Ectodermal cell (in vitro differentiated cells): Measurements from ENCODE around the gene STX8.

ENCODE experiments used
- H3K27ac ChIP-seq: 2 replicates; pipeline ENCODE4 v1.7.0; 2013; ENCODE audit warnings: mild to moderate bottlenecking, low read depth, low read length; ENCODE audit not compliant: insufficient read depth, poor library complexity, severe bottlenecking
- H3K27me3 ChIP-seq: 2 replicates; pipeline ENCODE4 v1.7.0; 2013; ENCODE audit warnings: mild to moderate bottlenecking, low read length; ENCODE audit not compliant: insufficient read depth, control insufficient read depth, poor library complexity, severe bottlenecking
- H3K36me3 ChIP-seq: one replicate; pipeline ENCODE4 v1.7.0; 2013; ENCODE audit warnings: low read length; ENCODE audit not compliant: control insufficient read depth, insufficient read depth
- H3K4me1 ChIP-seq: one replicate; pipeline ENCODE4 v1.7.0; 2013; ENCODE audit warnings: low read length; ENCODE audit not compliant: control insufficient read depth, insufficient read depth
- H3K4me3 ChIP-seq: 2 replicates; pipeline ENCODE4 v1.7.0; 2013; ENCODE audit warnings: low read depth, low read length, control low read depth; ENCODE audit not compliant: insufficient read depth
- H3K9me3 ChIP-seq: 2 replicates; pipeline ENCODE4 v1.7.0; 2013; ENCODE audit warnings: mild to moderate bottlenecking, low read length, moderate library complexity; ENCODE audit not compliant: control insufficient read depth
- WGBS, 2 experiments: methylation state at CpG; one replicate each; pipeline ENCODE4 v1.1.7; 2013; ENCODE audit warnings: missing lambda C conversion rate in 2 of 2; 5-methylcytosine and 5-hydroxymethylcytosine counted together

STX8 gene

DNA sequence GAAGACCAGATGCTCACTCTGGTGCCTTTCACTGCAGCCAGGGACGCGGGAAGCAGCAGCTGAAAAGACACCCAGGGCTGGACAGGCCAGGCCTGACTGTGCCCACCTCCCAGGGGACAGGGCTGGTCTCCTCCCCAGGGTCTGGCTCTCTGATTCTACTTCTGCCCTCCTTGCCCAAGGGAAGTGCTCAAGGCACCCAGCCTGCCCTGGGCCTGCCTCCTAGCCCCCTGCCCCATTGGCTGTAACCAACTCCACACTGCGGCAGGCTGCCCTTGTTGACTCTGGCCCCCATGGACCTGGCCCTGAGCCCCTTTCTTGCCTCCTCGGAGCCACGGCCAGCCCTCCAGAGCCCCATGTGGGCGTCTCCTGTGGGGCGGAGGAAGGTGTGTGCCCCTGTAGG, 341.9 kb downstream of the STX8 start:
- Histone ChIP-seq H3K36me3 (no peaks in the 10 kb centered on the region), H3K27ac (no peak overlapping the region), H3K4me1 (peaks cover 4% of the 10 kb centered on the region), H3K9me3 (no peaks in the 10 kb centered on the region), H3K27me3 (peaks cover 10% of the 10 kb centered on the region), H3K4me3 (no peak overlapping the region)
- WGBS, 2 experiments, result 94 to 97% methylated on average over 7 of the region's 7 CpGs

- H3K4me1 ChIP-seq, result peaks cover 4% of the 10 kb centered on the region
- H3K9me3 ChIP-seq, result no peaks in the 10 kb centered on the region
- H3K36me3 ChIP-seq, result no peaks in the 10 kb centered on the region
- H3K27ac ChIP-seq, result no peak overlapping the region
- no peak overlapping the region for H3K4me3 ChIP-seq
- WGBS, 2 experiments, result 88 to 89% methylated on average over 9 of the region's 9 CpGs
- peaks cover 4% of the 10 kb centered on the region for H3K27me3 ChIP-seq
Observed at GRCh38 chr17:9233271-9233599, 342.4 kb downstream of the STX8 start.

DNA sequence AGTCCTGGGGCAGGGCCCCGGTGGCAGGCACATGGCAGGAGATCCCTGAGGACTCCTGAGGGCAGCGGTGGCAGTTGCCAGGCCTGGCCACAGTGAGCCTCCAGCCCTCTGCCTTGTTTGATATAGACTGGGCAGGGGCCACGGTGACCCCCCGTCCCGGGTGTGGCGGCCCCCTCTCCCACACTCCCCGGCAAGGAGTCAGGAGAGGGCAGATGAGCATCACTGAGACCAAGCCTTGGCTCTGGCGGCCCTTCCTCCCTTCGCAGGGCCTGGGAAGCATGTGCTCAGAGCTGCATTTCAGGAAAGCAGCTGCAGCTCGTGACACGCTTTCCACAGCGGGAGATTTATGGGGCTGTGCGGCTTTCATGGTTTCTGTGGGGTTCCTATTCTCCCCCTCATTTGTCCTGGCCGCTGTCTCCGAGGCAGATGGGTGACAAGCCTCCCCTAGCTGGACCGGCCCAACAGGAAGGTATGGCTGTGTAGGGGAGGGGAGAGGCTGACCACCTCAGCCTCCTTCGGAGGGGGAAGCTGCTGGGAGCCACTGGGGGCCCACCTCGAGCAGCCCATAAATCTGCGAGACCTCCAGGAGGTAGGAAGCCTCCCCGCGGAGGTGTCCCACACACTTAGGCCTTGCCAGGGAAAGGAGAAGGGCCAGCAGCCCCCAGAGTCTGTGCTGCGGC, 342.9 kb downstream of the STX8 start:
- WGBS, 2 experiments, result 90% methylated on average over 22 of the region's 22 CpGs
- peaks cover 4% of the 10 kb centered on the region for H3K4me1 ChIP-seq
- no peaks in the 10 kb centered on the region for H3K36me3 ChIP-seq
- no peak overlapping the region for H3K27ac ChIP-seq
- H3K27me3 ChIP-seq, result peaks cover 5% of the 10 kb centered on the region
- H3K9me3 ChIP-seq, result no peaks in the 10 kb centered on the region
- H3K4me3 ChIP-seq, result no peak overlapping the region

DNA sequence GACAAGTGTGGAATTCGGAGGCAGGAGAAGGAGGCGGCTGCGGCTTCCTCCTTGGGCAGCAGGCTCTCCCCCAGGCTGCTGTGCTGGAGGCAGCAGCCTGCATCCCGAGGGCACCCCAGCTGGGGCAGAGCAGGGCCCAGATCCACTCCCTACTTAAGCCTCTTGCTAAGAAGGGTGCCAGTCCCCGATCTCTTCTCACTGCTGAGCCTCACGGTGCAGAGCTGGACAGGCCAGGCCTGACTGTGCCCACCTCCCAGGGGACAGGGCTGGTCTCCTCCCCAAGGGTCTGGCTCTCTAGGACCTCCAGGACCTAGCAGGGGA, 343.5 kb downstream of the STX8 start:
- H3K9me3 ChIP-seq, result no peaks in the 10 kb centered on the region
- no peak overlapping the region for H3K4me3 ChIP-seq
- H3K4me1 ChIP-seq, result peaks cover 4% of the 10 kb centered on the region
- WGBS, 2 experiments, result 87 to 90% methylated on average over 6 of the region's 6 CpGs
- peaks cover 10% of the 10 kb centered on the region for H3K27me3 ChIP-seq
- no peak overlapping the region for H3K27ac ChIP-seq
- H3K36me3 ChIP-seq, result no peaks in the 10 kb centered on the region

DNA sequence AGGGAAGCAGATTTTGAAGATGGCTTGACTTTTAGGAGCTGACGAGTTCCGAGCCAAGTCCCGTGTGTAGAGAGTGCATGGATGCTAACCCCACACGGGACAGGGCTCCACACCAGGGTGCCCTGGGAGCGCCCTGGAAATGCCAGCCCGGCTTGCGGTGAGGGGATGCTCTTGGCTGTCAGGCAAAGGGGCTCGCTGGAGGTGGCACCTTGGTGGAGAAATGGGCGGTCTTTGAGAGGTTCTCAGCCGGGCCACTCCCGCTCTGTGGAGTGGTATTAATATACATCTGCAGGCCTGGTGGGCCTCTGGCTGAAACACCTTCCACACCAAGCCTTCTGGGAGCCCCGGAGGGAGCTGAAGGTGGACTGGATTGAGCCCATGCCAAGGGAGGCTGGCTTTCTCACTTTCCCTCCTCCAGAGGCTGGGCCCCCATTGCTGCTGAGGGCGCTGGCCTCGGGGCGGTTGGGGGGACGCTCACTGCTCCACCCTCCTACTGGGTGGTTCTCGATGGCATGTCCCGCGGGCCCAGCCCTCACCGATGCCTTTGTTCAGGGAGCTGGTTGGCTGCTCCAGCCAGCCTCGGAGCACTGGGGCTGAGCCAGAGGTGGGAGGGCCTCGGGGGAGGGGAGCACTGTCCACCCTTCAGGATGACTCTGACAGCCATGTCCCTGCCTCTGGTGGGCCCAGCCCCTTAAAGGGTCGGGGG, 344.0 kb downstream of the STX8 start:
- H3K9me3 ChIP-seq, result no peaks in the 10 kb centered on the region
- H3K4me3 ChIP-seq, result no peak overlapping the region
- peaks cover 15% of the 10 kb centered on the region for H3K27me3 ChIP-seq
- no peaks in the 10 kb centered on the region for H3K36me3 ChIP-seq
- 87 to 88% methylated on average over 23 of the region's 23 CpGs for WGBS, 2 experiments
- no peak overlapping the region for H3K27ac ChIP-seq
- H3K4me1 ChIP-seq, result peaks cover 4% of the 10 kb centered on the region

GRCh38 chr17:9230861-9231260, 344.8 kb downstream of the STX8 start:
- no peak overlapping the region for H3K4me3 ChIP-seq
- H3K36me3 ChIP-seq, result no peaks in the 10 kb centered on the region
- H3K27me3 ChIP-seq, result peaks cover 22% of the 10 kb centered on the region
- H3K4me1 ChIP-seq, result peaks cover 4% of the 10 kb centered on the region
- no peaks in the 10 kb centered on the region for H3K9me3 ChIP-seq
- H3K27ac ChIP-seq, result no peak overlapping the region
- WGBS, 2 experiments, result 93 to 94% methylated on average over 11 of the region's 11 CpGs

DNA sequence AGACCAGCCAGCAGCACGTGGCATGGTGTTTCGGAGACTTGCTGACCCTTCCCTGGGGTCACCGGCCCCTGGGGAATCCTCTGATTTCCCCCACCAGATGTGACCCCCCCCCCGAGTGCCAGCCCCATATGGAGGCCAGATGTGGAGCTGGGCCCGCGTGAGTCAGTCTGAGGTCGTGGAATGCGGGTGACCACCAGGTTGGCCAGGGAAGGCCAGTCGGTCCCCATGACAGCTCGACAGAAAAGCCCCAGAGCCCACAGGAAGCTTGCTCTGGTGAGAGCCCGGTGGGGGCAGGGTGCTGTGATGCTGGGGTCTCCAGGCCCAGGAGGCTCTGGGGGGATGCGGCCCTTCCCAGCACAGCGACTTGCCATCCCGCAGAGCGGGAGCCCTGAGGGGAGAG, 345.3 kb downstream of the STX8 start:
- H3K4me1 ChIP-seq, result peaks cover 6% of the 10 kb centered on the region
- no peak overlapping the region for H3K27ac ChIP-seq
- H3K27me3 ChIP-seq, result peaks cover 28% of the 10 kb centered on the region
- 80 to 86% methylated on average over 14 to 15 of the region's 15 CpGs for WGBS, 2 experiments
- no peaks in the 10 kb centered on the region for H3K36me3 ChIP-seq
- no peaks in the 10 kb centered on the region for H3K9me3 ChIP-seq
- H3K4me3 ChIP-seq, result no peak overlapping the region

- WGBS, 2 experiments, result 83 to 86% methylated on average over 9 of the region's 9 CpGs
- H3K9me3 ChIP-seq, result no peaks in the 10 kb centered on the region
- H3K27me3 ChIP-seq, result peaks cover 33% of the 10 kb centered on the region
- no peak overlapping the region for H3K27ac ChIP-seq
- H3K4me1 ChIP-seq, result peaks cover 7% of the 10 kb centered on the region
- H3K36me3 ChIP-seq, result no peaks in the 10 kb centered on the region
- H3K4me3 ChIP-seq, result no peak overlapping the region
Observed at GRCh38 chr17:9229826-9230201, 345.8 kb downstream of the STX8 start.

DNA sequence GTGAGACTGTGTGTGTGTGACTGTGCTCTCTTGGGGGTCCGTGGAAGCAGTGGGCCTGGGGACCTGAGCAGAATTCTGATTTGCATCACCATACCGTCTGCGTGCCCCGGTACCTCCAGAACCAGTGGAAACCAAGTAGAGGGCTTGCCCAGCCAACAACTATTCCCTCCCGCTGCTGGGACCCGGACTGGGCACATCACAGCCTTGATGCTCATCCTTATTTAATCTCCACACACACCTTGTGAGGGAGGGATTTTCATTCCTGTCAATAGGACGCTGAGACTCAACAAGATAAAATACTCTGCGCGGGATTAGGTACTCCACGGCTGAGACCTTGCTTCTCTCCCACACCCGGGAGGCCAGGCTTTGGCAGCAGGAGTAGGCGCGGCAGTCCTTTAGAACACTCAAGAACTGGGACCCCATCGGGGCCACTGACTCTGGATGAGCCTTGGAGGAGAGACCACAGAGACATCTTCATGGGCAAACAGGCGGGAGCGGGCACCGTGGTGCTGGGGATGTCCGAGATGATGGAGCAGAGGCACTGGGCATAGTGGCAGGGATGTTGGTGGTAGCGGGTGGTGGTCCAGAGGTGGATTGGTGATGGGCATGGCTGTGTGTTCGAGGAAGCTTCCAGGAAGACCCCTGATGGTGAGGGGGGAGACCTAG, 346.3 kb downstream of the STX8 start:
- peaks cover 7% of the 10 kb centered on the region for H3K4me1 ChIP-seq
- 86 to 87% methylated on average over 20 of the region's 20 CpGs for WGBS, 2 experiments

GRCh38 chr17:9228408-9229159, 347.0 kb downstream of the STX8 start:
- no peaks in the 10 kb centered on the region for H3K9me3 ChIP-seq
- peaks cover 7% of the 10 kb centered on the region for H3K4me1 ChIP-seq
- H3K27ac ChIP-seq, result no peak overlapping the region
- no peak overlapping the region for H3K4me3 ChIP-seq
- no peaks in the 10 kb centered on the region for H3K36me3 ChIP-seq
- WGBS, 2 experiments, result 84 to 85% methylated on average over 16 of the region's 16 CpGs
- H3K27me3 ChIP-seq, result peaks cover 45% of the 10 kb centered on the region

More for the DNA sequence above, 346.3 kb downstream of the STX8 start:
- no peak overlapping the region for H3K27ac ChIP-seq
- peaks cover 38% of the 10 kb centered on the region for H3K27me3 ChIP-seq
- no peaks in the 10 kb centered on the region for H3K36me3 ChIP-seq
- H3K4me3 ChIP-seq, result no peak overlapping the region
- no peaks in the 10 kb centered on the region for H3K9me3 ChIP-seq
